ENCODE measurements around the gene ZCWPW2.

The ZCWPW2 gene

GRCh38 chr3:28449398-28449797 lies 100.9 kb downstream of the ZCWPW2 start:
- TF ChIP-seq, protein P1, sequence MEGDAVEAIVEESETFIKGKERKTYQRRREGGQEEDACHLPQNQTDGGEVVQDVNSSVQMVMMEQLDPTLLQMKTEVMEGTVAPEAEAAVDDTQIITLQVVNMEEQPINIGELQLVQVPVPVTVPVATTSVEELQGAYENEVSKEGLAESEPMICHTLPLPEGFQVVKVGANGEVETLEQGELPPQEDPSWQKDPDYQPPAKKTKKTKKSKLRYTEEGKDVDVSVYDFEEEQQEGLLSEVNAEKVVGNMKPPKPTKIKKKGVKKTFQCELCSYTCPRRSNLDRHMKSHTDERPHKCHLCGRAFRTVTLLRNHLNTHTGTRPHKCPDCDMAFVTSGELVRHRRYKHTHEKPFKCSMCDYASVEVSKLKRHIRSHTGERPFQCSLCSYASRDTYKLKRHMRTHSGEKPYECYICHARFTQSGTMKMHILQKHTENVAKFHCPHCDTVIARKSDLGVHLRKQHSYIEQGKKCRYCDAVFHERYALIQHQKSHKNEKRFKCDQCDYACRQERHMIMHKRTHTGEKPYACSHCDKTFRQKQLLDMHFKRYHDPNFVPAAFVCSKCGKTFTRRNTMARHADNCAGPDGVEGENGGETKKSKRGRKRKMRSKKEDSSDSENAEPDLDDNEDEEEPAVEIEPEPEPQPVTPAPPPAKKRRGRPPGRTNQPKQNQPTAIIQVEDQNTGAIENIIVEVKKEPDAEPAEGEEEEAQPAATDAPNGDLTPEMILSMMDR (IDR thresholded peaks at IDR 0.05; ENCODE audit: low read depth, low read length): no peak

GRCh38 chr3:28462866-28463265 lies 114.3 kb downstream of the ZCWPW2 start:
- DNase-seq (ENCODE audit: low read depth in 2 of 2): no peak
- TF ChIP-seq, protein P1 (IDR thresholded peaks at IDR 0.05; ENCODE audit: low read depth, low read length): no peak
- H3K4me3 ChIP-seq (replicated peaks in 1 of 2; ENCODE audit: low read depth in 2 of 2, low read length in 2 of 2): no peak overlapping the region

More at GRCh38 chr3:28449398-28449797, 100.9 kb downstream of the ZCWPW2 start:
- peak in 1 of 2 donors; percentile 3 for DNase-seq (ENCODE audit: low read depth in 2 of 2)
- no peak overlapping the region for H3K4me3 ChIP-seq (replicated peaks in 1 of 2; ENCODE audit: low read depth in 2 of 2, low read length in 2 of 2)

DNA sequence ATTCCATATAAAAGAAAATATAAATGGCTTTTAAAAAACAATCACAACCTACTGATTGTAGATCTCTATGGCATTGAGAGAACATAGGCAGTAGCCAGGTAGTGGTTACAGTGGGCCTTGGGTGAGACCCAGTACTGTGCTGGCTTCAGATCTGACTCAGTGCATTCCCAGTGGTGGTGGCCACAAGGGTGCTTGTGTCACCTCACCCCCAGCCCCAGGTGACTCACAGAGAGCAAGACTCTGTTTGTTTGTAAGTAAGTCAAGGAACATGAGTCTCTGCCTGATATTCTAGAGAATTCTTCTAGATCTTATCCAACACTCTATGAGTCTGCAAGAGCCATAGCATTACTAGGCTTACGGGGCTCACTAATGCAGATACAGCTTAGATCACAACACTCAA lies 118.9 kb downstream of the ZCWPW2 start:
- TF ChIP-seq, protein P1 (IDR thresholded peaks at IDR 0.05; ENCODE audit: low read depth, low read length): no peak
- H3K4me3 ChIP-seq (replicated peaks in 1 of 2; ENCODE audit: low read depth in 2 of 2, low read length in 2 of 2): no peak overlapping the region
- DNase-seq (ENCODE audit: low read depth in 2 of 2): peak in 1 of 2 donors; percentile 2

DNA sequence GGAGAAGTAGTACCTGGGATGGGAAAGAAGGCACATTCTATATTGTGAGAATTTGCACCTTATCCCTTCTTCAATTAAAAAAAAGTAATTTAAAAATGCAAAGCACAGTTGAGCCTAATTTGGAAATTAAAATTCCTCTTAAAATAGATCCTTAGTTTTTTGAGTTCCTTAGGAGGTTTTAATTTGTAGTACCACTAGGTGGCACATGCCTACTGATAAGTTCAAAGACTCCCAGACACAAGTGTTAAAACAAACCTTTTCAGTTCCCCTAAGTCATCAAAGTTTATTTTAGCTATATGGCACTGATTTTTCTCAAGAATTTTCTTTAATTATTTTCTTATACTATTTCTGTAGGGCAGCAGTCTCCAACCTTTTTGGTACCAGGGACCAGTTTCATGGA lies 127.7 kb downstream of the ZCWPW2 start:
- DNase-seq (ENCODE audit: low read depth in 2 of 2): peak; percentile 70 to 77
- TF ChIP-seq, protein P1 (IDR thresholded peaks at IDR 0.05; ENCODE audit: low read depth, low read length): peak; percentile 49

DNA sequence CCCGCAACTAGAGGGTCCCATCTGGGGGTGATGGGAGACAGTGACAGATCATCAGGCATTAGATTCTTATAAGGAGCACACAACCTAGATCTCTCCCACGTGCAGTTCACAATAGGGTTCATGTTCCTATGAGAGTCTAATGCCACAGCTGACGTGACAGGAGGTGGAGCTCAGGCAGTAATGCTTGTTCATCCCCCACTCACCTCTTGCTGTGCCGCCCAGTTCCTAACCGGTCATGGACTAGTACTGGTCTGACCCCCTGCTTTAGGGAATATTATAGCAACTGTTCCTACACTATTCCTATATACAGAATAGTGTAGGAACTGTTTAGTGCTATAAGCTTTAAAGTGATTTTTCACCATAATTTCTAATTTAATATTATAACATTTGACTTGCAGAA lies 128.2 kb downstream of the ZCWPW2 start:
- DNase-seq (ENCODE audit: low read depth in 2 of 2): no peak
- H3K4me3 ChIP-seq (replicated peaks in 1 of 2; ENCODE audit: low read depth in 2 of 2, low read length in 2 of 2): no peak overlapping the region
- TF ChIP-seq, protein P1 (IDR thresholded peaks at IDR 0.05; ENCODE audit: low read depth, low read length): no peak

More for the DNA sequence above, 127.7 kb downstream of the ZCWPW2 start:
- no peak overlapping the region for H3K4me3 ChIP-seq (replicated peaks in 1 of 2; ENCODE audit: low read depth in 2 of 2, low read length in 2 of 2)

- TF ChIP-seq, protein P1 (IDR thresholded peaks at IDR 0.05; ENCODE audit: low read depth, low read length): no peak
- no peak for DNase-seq (ENCODE audit: low read depth in 2 of 2)
These were observed 136.6 kb downstream of the ZCWPW2 start for GRCh38 chr3:28485164-28485563.

DNA sequence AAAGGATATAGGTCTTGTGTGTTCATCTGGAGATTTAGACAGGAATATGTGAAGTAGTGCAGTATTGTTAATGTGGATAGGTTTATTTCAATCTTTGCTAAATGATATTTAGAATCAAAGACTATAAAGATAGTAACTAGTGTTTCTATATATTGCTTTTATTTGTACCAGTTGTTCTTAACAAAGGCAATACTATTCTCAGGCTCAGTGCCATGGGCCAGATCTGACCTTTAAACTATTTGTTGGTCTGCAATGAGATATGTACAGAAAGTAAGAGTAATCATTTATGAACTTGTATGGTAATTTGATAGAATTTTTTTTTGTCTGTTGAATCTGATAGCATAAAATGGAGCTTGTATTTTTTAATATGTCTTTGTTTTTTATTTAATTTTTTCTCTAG lies 146.8 kb downstream of the ZCWPW2 start:
- TF ChIP-seq, protein P1 (IDR thresholded peaks at IDR 0.05; ENCODE audit: low read depth, low read length): no peak
- no peak for DNase-seq (ENCODE audit: low read depth in 2 of 2)

More at GRCh38 chr3:28485164-28485563, 136.6 kb downstream of the ZCWPW2 start:
- H3K4me3 ChIP-seq (replicated peaks in 1 of 2; ENCODE audit: low read depth in 2 of 2, low read length in 2 of 2): no peak overlapping the region

More for the DNA sequence above, 146.8 kb downstream of the ZCWPW2 start:
- no peak overlapping the region for H3K4me3 ChIP-seq (replicated peaks in 1 of 2; ENCODE audit: low read depth in 2 of 2, low read length in 2 of 2)

Data from cardiac fibroblast (primary cell).